ENCODE measurements around the gene HDAC4. TPM values are rescaled to one million over a fixed set of nuclear protein-coding genes. Genes with fewer than 3 reads are reported as not detected.

The HDAC4 gene
- total RNA-seq, 2 donors from 2014 or later, result 9.3 to 139 TPM

DNA sequence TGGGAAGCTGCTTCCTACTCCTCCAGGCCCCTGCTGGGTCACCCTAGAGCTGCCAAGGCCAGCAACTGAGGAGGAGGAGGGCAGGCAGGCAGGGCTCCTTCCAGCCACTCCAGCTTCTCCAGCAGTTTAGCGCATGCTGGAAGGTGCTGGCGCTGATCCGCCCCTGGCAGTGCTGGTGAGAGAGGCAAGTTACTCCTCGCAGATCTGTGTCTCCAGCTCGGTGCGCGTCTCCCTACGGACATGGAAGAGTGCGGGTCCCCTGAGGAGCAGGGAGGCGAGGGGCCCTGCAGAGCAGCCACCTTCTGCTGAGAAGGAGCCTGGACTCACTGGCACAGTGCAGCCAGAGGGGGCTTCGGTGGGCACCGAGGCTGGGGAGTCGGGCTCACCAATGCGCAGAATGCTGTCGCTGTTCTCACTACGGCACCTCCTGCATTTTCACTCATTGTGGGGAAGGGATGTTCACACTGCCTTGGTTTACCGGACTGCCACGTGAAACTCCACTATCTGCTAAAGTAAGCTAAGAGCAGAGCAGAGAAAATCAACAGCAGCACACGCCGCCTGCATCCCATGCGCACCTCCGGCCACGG, 206.0 kb downstream of the HDAC4 start:
- H3K9me3 ChIP-seq, result no peaks in the 10 kb centered on the region
- ATAC-seq, result no peak
- H3K4me3 ChIP-seq, result no peak overlapping the region
- 93% methylated on average over 18 to 23 of the region's 23 CpGs for WGBS, 2 donors
- TF ChIP-seq POLR2A (IDR thresholded peaks at IDR 0.05) (no peak), CTCF (IDR thresholded peaks at IDR 0.05) (no peak)
- H3K36me3 ChIP-seq (replicated peaks in 1 of 2; ENCODE audit: insufficient read depth in 1 of 2, low read depth in 2 of 2), result no peaks in the 10 kb centered on the region
- intact Hi-C loops (cut with DNase I), result no loop called here
- peak in 3 of 4 donors; percentile 3 to 8 (median 7) for DNase-seq
- H3K27ac ChIP-seq, result no peak overlapping the region
- no peaks in the 10 kb centered on the region for H3K4me1 ChIP-seq
- no peaks in the 10 kb centered on the region for H3K27me3 ChIP-seq

GRCh38 chr2:239193925-239194677, 206.7 kb downstream of the HDAC4 start:
- H3K27me3 ChIP-seq, result no peaks in the 10 kb centered on the region
- no peaks in the 10 kb centered on the region for H3K4me1 ChIP-seq
- no peaks in the 10 kb centered on the region for H3K36me3 ChIP-seq (replicated peaks in 1 of 2; ENCODE audit: insufficient read depth in 1 of 2, low read depth in 2 of 2)
- H3K4me3 ChIP-seq, result no peak overlapping the region
- intact Hi-C loops (cut with DNase I), result no loop called here
- WGBS, 2 donors, result 85 to 93% methylated on average over 17 of the region's 17 CpGs
- H3K9me3 ChIP-seq, result no peaks in the 10 kb centered on the region
- no peak for TF ChIP-seq CTCF (IDR thresholded peaks at IDR 0.05)
- TF ChIP-seq POLR2A (IDR thresholded peaks at IDR 0.05), result no peak
- DNase-seq (peak in 2 of 4 donors; percentile 2 to 6), ATAC-seq (no peak)
- no peak overlapping the region for H3K27ac ChIP-seq

DNA sequence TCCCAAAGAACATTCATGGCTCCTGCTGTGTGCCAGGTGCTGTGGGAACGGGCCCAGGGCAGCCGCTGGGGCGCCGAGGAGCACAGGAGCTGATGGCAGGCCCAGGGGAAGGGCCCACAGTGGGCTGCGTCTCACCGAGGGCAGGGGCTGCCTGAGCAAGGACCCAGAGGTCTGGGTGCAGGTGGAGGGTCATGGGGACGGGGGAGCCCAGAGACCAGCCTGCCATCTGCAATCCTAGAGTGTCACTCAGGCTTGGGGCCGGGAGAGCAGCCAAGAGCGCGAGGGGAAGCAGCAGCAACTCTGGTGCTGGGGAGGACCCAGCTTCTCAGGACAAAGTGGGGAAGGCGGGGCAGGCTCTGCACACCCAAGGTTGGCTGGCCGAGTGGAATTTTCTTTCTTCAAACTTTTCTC, 207.4 kb downstream of the HDAC4 start:
- H3K27me3 ChIP-seq, result no peaks in the 10 kb centered on the region
- H3K4me1 ChIP-seq, result no peaks in the 10 kb centered on the region
- WGBS, 2 donors, result 90 to 94% methylated on average over 11 to 12 of the region's 12 CpGs
- ATAC-seq (no peak), DNase-seq (peak in 3 of 4 donors; percentile 4 to 10 (median 7))
- H3K36me3 ChIP-seq (replicated peaks in 1 of 2; ENCODE audit: insufficient read depth in 1 of 2, low read depth in 2 of 2), result peaks cover 0 to 2% of the 10 kb centered on the region in 2 donors
- TF ChIP-seq CTCF (IDR thresholded peaks at IDR 0.05) (no peak), POLR2A (IDR thresholded peaks at IDR 0.05) (no peak)
- no peak overlapping the region for H3K27ac ChIP-seq
- intact Hi-C loops (cut with DNase I), result no loop called here
- H3K4me3 ChIP-seq, result no peak overlapping the region
- H3K9me3 ChIP-seq, result no peaks in the 10 kb centered on the region

GRCh38 chr2:239192975-239193374, 207.8 kb downstream of the HDAC4 start:
- TF ChIP-seq CTCF (IDR thresholded peaks at IDR 0.05) (no peak), POLR2A (IDR thresholded peaks at IDR 0.05) (no peak)
- 84 to 92% methylated on average over 8 of the region's 8 CpGs for WGBS, 2 donors
- peak in 3 of 4 donors; percentile 1 to 2 (median 2) for DNase-seq
- intact Hi-C loops (cut with DNase I), result no loop called here
- H3K27me3 ChIP-seq, result no peaks in the 10 kb centered on the region
- ATAC-seq, result no peak
- no peak overlapping the region for H3K4me3 ChIP-seq
- peaks cover 0 to 2% of the 10 kb centered on the region in 2 donors for H3K36me3 ChIP-seq (replicated peaks in 1 of 2; ENCODE audit: insufficient read depth in 1 of 2, low read depth in 2 of 2)
- H3K27ac ChIP-seq, result no peak overlapping the region
- H3K9me3 ChIP-seq, result no peaks in the 10 kb centered on the region
- H3K4me1 ChIP-seq, result no peaks in the 10 kb centered on the region
